Activated CD8-positive, alpha-beta memory T cell treated with anti-CD3 and anti-CD28 coated beads for 48 hours (primary cell): ENCODE measurements around the gene PICK1.

Experiments
- DNase-seq, 3 experiments: peaks; one replicate each; pipeline ENCODE4 v3.0.0-alpha.2; 2020; ENCODE audit warnings: low read depth in 2 of 3, low spot score in 2 of 3

PICK1 gene

DNA sequence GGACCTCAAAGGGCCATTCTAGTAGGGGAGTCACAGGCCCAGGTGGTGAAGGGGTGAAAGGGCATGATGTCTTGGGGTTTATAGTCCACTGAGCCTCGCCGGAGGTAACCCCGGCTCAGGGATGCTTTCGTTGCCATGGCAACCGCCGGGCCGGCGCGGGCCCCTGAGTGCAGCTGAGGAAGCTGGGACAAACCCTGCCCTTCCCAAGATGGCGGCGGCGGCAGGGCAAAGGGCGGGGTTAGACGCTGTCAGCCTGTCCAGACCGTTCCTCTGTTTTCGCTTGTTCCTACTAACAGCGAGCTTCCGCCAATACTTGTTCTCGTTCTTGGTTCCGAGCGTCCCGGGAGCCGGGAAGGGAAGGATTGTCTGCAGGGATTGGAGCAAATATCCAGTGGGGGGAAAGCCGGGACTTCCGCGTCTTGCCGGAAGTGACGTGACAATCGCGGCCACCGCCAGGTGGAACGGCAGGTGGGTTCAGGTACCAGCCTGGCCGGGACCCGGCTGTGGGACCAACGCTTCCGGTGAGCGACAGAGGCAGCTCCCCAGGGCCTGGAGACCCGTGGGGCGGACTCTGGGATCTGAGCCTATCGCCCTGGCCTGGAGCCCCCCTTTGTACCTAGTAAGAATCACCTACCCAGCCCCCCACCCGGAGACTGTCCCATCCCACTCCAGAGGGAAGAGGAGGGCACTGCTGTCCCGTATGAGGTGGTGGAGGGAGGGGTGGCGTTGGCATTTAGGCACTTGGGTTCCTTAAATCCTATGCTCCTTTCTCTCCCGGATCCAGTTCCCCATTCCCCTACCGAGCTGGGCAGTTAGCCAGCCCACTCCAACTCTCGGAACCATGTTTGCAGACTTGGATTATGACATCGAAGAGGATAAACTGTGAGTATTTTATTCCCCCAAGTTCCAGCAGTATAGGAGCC lies at the start of gene PICK1:
TSS of gene PICK1 (plus strand) at position 436 of the 923 bp plus-strand sequence. CDS start at position 842, 406 bp downstream.
- peak; percentile 59 to 75 (median 64) for DNase-seq

DNA sequence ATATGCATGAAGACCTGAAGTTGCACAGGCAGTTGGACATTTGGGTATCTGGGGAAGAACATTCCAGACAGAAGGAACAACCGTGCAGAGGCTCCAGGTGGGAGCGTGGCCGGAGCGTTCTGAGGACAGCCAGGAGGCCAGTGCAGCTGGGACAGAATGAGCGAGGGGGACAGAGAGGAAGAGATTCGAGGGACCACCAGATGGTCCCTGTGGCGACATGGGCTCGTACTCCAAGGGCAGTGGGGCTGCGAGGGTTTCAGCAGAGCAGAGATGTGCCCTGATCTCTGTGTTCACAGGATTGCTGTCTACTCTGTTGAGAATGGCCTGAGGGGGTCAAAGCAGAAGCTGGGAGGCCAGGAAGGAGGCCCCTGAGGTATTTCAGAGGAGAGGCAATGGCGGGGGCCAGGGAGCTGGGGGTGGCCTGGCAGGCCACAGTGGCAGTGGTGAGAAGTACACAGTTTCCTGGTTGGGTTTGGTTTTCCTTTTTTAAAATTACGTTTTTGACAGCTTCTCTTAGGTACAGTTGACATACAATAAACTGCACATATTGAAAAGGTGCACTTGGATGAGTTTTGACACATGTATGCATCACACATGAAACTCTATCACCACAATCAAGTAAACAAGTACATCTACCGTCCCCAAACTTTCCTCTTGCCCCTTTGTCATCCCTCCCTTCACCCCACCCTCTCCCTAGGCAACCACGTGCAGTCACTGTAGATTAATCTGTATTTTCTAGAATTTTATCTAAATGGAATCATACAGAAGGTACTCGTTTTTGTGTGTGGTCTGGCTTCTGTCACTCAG lies 48.0 kb upstream of the PICK1 start:
- DNase-seq, result no peak

DNA sequence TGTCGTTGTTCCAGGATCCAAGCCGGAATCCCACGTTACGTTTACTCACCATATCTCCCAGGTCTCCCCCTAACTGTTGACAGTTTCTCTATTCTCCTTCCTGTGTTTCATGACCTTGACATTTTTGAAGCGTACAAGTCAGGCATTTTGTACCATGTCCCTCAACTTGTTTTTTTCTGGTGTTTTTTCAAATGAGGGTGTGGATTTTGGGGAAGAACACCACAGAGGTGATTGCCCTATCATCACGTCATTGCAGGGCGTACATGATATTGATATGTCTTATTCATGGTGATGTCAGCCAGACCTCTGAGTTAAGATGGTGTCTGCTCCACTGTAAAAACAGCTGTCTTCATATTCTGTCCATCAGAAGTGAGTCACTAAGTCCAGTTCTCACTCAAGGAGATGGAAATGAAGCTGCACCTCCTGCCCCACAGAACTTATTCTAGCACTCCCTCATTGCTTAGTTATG lies 44.6 kb upstream of the PICK1 start:
- DNase-seq, result no peak

DNA sequence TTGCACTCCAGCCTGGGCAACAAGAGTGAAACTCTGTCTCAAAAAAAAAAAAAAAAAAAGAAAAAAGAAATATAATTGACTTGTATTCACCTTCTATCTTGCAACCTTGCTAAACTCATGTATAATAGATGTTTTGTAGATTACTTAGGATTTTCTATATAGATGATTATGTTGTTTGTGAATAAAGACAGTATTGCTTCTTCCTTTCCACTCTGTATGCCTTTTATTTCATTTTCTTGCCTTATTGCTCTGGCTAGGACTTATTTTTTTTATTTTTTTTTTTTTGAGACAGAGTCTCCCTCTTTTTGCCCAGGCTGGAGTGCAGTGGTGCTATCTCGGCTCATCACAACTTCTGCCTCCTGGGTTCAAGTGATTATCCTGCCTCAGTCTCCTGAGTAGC lies 43.1 kb upstream of the PICK1 start:
- no peak for DNase-seq

DNA sequence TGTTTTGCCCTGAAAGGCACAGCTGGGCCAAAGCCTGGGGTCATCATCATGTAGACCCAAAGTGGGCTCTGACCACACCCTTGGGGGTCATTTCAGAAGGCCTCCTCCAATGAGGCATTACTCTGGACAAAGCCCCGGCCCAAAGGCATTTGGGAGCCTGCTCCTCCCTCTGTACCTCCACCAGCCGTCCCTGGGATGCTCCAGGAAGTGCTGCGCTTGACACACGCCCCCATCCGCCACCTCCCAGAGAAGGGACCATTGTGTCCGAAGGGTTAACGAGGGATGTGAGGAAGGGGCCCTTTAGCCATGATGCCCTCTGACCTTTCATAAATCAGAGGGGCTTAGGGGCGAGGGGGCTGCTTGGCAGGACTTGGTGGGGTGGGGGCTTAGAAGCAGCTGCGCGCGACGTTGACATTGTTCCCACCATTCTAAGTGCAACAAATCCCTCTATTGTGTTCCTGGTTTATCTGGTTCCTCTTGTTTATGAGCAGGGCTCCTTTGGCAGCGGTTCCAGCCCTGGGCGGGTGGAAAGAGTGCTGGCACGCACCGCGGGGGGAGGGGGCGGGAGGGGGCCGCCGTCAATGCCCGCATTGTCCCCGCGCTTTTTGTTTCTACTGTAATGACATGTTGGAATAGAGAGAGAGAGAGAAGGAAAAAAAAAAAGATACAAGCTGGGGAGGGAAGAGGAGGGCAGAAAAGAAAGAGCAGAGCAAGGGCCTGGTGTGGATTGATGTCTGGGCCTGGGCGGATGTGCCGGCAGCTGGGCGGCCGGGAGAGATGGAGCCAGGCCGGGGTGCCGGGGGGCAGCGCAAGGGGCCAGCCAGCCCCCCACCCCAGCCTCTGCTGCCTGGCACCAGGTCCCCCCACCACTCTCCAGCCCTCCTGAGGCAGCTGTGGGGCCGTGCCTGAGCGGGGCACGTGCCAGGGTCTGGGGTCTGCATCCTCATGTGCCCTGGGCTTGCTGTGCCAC lies 40.7 kb upstream of the PICK1 start:
- no peak for DNase-seq

DNA sequence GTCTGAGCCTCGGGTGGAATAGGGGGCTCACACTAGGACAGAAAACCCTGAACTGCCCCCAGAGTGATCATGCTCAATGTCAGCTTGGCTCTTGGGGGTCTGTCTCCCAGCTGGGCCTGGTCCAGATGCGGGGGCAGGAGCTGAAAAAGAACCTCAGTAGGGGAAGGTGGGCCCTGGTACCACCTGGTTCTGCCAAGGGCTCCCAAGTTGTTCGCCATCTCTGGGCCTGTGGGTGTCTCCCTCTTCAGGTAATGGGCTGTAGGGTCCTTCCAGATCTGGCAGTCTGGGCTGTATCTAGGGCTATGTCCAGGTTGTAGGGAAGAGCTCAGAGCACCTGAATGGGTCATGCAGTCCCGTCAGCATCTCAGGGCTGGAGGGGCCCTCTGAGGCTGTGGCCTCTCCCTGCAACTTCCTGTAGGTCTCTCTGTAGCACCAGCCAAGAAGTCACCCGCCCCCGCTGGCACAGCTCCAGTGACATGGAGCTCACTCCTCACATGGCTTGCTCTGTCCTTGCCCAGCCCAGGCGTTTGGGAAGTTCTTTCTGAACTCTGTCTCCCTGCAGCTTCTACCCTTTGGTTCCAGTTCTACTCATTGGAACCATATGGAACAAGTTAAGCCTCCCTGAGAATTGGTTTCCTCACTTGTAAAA lies 39.8 kb upstream of the PICK1 start:
- no peak for DNase-seq

DNA sequence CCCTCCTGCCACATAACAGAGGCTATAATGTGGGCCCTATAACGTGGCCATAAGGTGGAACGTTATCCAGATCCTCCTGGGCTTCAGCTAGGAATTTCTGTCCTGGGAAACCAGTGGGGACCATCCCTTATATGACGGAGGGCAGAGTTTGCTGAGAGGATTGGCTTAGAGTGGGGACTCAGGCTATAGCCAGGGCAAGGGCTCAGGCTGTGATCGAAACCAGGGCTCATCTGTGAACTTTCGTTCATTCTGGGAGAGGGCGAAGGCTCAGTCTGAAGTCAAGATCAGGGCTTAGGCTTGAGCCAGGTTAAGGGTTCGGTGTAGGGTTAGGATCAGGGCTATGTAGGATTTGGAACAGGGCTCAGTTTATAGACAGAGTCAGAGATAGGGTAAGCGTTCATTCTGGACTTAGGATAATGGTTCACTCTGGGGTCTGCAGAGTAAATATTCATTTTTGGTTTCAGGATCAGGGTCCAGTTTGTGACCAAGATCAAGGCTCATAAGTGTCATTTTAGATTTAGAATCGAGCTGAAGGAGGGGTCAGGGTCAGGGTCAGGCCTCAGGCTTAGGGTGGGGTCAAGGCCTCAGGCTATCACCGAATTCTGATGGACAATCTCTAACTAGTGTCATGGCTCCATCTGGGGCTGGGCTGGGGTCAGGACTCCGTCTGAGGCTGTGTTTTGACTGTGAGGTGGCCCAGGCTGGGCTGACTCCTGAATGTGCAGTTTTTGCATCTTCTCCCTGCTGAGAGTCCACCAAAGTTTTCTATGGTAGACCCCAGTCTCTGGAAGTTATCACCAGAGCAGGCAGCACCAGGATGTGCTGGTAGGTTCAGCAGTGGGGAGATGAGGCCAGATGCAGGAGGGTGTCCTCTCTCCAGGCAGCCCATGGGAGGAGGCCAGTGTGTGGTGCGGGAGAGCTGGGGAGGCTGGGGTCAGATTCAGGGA lies 39.0 kb upstream of the PICK1 start:
- DNase-seq, result no peak

DNA sequence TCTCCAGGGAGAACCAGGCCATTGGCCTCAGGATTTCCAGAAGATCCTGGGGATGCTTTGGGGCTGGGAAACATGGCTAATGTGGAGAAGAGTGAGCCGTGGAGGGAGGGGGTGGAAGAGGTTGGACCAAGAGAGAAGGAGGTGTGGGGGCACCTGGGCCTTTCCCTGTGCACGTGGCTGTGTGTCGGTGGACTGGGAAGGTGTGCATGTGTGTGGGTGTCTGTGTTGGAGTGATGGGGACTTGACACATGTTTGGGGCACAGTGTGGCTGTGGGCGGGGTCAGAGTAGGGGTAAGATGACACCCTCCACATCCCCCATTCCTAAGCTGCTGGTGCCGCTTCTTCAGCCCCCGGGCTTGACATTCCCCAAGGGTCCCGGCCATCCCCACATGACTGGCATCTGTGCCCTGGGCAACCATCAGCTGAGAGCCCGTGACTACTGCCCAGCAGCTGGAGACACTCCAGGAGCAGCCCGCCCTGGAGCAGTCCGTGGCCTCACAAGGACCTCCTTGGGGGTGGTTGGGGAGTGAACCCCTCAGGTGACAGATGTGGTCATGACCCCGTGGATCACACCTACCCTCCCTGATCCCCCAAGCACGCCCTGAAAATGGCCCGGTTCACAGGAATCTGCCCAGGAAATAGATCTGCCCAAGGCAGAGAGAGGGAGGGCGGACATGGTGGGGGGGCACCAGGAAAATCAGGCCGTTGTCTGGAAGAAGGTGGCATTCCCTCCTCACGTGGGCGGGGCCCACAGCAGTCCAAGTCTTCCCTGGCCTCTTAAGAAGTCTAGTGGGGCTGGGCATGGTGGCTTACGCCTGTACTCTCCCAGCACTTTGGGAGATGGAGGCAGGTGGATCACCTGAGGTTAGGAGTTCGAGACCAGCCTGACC lies 38.0 kb upstream of the PICK1 start:
- DNase-seq, result no peak

DNA sequence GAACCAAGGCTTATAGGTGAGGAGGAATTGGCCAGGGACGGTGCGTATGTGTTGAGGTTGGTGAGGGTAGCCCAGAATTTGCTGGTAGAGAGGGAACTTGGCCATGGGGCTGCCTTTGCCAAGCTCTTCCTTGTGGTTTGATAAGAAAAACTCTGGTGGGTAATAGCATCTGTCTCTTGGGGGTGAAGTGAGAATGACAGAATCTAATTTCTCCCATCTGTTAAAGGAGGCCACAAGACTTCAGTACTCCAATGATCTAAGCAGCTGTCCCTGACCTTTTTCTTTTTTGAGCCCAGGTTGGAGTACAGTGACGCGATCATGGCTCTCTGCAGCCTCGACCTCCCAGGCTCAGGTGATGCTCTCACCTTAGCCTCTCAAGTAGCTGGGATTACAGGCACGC lies 36.0 kb upstream of the PICK1 start:
- DNase-seq, result no peak

DNA sequence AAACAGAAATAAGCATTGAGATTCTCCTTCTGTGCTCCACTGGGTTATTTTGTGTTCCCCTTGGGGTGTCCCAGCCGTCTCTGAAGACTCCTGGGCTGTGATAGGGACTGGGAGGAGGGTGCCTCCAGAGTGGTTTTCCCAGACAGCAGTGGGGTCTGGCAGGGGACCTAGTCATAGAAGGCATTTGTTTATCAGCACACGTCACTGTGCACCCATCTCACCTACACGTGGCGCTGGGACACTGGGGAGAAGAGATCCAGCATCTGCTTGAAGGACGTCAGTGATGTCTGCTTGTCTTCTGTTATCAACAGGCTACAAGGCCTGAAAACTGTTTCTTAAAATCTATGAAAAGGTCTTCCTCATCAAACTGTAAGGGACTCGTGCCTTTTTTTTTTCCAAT lies 34.2 kb upstream of the PICK1 start:
- no peak for DNase-seq

DNA sequence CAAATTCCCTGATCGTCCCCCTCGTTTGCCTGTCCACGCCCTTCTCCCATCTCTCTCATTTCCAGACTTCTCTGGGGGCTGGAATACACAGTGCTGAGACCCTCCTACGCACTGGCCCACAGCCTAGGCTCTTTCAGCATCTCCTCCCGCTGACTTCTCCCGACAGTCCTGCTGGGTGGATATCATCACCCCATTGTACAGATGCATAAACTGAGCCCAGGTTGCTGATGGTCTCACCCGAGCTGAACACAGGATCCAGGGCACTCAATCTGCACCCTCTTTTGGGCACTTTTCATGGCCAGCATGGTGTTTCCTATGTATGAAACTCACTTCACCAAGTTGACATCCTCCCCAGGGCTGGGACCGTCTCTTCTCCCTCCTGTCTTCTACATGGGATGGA lies 31.7 kb upstream of the PICK1 start:
- no peak for DNase-seq

DNA sequence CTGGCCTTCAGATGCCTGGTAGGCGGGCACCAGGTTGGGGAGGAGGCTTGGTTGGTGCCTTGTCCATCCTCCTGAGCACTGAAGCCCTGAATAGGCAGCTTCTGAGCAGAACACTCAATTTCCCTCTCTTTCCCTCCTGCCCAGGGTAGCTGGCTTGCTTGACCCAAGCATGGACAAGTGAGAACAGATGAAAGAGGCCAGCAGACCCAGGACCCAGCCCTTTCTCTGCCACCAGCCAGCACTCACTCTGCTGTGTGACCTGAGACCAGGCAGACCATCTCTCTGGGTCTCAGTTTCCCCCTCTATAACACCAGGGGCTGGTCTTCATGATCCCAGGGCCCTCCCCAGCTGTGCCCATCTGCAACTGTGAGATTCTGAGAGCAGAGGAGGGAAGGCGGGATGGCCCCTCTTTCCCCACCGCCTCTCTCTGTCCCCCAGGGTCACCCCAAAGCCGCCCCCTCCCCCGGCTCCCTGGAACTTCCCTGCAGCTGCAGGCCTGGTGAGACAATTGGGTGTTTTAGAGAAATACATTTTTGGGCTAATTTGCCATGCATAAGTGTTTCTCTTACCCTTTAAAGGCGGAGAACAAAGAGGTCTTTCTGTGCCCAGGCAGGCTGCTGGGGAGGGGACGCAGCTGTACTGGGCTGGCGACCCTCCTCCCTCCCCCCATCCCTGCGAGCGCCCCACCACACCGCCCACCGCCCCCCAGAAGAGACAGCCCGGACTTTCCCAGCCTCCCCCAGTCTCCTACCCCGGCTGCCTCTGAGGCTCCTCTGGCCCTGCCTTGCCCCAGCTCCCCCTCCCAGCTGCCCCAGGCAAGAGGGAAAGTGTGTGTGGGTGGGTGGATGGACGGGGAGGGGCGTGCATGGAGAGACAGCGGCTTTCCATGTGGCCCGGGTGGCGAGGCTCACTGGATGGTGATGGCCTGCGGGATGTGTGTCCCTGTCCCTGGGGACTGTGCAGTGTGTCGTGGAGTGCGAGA lies 30.8 kb upstream of the PICK1 start:
- no peak for DNase-seq

DNA sequence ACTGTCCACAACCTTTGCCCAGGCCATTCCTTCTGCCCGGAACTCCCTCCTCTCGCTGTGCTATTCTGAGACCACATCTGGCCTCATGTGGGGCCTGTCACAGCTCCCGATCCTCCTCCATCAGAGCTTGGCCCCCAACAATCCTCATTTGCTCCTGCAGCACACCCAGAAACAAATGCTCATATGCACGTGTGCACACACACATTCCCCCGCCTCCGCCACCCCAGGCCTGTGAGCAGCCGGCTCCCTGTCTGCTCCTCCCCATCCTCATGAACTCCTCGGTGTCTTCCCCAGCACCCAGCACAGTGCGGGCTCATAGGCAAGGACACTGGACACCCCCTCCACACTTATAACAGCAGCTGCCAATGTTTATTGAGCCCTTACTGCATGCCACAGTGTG lies 29.7 kb upstream of the PICK1 start:
- no peak for DNase-seq

DNA sequence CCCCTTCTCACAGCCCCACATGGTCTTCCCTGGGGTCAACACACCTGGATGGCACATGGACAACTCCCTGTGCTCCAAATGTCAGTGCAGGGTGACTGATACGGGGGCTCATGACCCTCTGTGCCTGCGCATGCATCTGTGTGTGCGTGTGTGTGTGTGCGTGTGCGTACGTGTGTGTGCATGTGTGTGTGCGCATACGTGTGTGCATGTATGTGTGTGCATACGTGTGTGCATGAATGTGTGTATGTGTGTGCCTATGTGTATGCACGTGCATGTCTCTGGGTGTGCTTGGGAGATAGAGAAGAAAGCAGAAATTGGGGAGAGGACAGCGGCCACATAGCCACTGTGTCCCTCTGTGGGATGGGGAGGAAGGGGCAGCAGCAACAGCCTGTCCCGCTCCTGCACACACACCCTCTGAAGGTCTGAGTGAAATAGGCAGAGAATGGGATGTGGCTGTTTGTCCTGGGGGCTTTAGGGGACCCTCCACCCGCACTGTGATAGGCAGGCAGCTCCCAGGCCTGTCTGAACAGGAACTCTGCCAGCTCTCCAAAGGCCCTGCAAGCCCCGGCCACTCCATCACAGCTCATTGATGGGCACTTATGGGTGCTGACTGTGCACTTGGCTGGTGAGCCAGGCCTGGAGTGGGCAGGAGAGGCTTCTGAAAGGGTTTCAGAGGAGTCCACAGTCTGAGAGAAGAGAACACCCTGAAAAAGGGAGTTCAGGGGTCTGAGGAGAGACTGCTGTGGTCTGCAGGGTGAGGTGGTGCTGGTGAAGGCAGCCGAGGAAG lies 28.7 kb upstream of the PICK1 start:
- DNase-seq, result no peak

DNA sequence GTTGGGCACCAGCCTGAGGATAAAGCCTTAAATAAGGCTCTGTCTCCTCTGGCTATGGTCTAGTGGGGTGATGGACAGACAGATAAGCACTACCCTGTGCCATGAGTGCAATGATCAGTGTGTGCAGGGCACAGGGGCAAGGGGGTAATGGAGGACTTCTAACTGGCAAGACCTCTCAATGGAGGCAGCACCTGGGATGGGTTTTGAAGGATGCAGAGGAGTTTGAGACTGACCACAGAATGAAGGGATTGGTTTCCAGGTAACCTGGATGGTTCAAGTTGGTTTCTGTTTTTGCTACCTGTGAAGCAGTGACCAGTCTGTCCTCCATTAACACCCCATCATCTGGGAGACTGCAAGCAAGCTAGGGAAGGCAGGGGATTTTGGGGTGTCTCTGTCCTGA lies 27.8 kb upstream of the PICK1 start:
- DNase-seq, result no peak

DNA sequence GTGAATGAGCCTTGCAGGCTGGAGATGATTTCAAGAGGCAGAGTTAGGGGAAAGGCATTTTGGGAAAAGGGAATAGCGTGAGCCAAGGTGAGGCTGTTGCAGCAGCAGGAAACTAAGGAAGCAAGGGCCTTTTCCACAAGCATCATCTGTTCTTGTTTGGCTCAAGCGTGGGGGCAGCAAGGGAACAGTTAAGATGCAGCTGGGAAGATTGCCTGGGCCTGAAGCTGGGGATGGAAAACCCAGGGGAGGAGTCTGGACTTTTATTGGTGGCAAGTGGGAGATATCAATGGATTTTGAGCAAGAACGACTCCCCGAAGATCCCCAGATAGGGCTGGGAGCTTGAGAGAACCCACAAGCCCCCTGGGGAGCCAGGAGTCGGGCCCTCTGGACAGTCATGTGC lies 27.3 kb upstream of the PICK1 start:
- no peak for DNase-seq
